ENCODE results near the gene CMTM8. TPM values are rescaled to one million over a fixed set of nuclear protein-coding genes. Genes with fewer than 3 reads are reported as not detected.

CMTM8 gene
- total and polyA plus RNA-seq, 4 donors: 0.63 to 6.8 (median 2.3) TPM

DNA sequence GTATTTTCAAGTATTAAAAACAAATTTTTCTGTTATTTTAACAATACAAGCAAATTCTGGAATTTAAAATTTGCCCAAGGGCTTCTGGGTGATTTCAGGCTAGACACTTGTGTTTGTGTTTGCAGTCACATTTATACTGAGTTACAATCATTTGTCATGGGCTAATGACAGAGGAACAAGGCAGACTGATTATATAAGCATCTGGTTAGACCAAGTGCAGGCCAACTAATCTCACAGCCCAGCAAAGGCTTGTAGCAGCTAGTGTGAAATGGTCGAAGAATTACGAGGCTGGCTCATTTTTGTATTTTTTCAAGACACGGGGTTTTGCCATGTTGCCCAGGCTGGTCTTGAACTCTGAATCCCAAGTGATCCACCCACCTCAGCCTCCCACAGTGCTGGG lies 52.1 kb downstream of the CMTM8 start:
- no peaks in the 10 kb centered on the region for H3K4me1 ChIP-seq (ENCODE audit: control insufficient read depth in 1 of 2, insufficient read depth in 2 of 2, low read length in 2 of 2)
- ATAC-seq (ENCODE audit: low FRiP score) (no peak), DNase-seq (no peak)
- WGBS, 2 donors: 5 to 15% methylated on average over 3 of the region's 3 CpGs
- no peaks in the 10 kb centered on the region for H3K9me3 ChIP-seq (ENCODE audit: control insufficient read depth, low read length)
- H3K4me3 ChIP-seq (ENCODE audit: low read length in 2 of 2): no peak overlapping the region
- H3K36me3 ChIP-seq (ENCODE audit: control insufficient read depth in 1 of 2, insufficient read depth in 2 of 2, low read length in 1 of 2): no peaks in the 10 kb centered on the region
- intact Hi-C loops (cut with DNase I): loop anchor here (10.0 kb wide), 1 partner anchor 104 kb away; the partner anchor contains the start of gene CMTM7 (in 2 of the 2)
- H3K27ac ChIP-seq (ENCODE audit: low read depth in 1 of 2, low read length in 2 of 2): no peak overlapping the region
- H3K27me3 ChIP-seq (ENCODE audit: control insufficient read depth in 1 of 2, insufficient read depth in 2 of 2, low read length in 1 of 2): no peaks in the 10 kb centered on the region

DNA sequence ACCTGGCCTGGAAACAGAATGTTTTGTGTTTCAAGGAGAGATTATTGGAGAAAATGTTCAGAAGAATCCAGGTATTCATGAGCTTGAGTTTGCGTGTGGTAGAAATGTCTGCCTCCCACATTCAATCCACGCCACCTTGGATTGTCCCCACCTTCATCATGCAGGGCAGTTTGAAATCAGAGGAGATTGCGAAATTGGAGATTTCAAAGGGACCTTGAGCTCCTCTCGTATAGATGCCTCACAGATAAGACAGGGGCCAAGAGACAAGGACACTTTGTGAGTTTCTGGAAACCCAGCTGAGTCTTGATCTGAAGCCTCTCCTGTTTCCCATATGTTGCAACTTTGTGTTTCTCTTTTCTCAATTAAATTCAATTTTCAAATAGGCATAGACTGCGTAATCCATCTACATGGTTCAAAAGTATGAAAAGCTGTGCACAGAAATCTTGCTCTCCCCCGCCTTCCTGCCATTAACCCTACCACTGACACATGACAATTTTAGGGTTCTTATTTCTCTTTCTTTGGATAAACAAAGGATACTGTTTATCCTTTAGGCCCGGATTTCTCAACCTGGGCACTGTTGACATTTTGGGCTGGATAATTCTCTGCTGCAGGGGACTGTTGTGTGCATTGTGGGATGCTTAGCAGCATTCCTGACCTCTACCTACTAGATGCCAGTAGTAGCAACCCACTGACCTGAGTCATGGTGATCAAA lies 53.8 kb downstream of the CMTM8 start:
- Histone ChIP-seq H3K4me1 (ENCODE audit: control insufficient read depth in 1 of 2, insufficient read depth in 2 of 2, low read length in 2 of 2) (no peaks in the 10 kb centered on the region), H3K9me3 (ENCODE audit: control insufficient read depth, low read length) (no peaks in the 10 kb centered on the region), H3K36me3 (ENCODE audit: control insufficient read depth in 1 of 2, insufficient read depth in 2 of 2, low read length in 1 of 2) (no peaks in the 10 kb centered on the region), H3K27me3 (ENCODE audit: control insufficient read depth in 1 of 2, insufficient read depth in 2 of 2, low read length in 1 of 2) (no peaks in the 10 kb centered on the region), H3K27ac (ENCODE audit: low read depth in 1 of 2, low read length in 2 of 2) (no peak overlapping the region), H3K4me3 (ENCODE audit: low read length in 2 of 2) (no peak overlapping the region)
- ATAC-seq (ENCODE audit: low FRiP score) (no peak), DNase-seq (no peak)
- WGBS, 2 donors: 87 to 93% methylated on average over 7 of the region's 7 CpGs
- intact Hi-C loops (cut with DNase I): loop anchor here (10.0 kb wide), 1 partner anchor 103 kb away; the partner anchor contains the start of gene CMTM7 (in 2 of the 2)

DNA sequence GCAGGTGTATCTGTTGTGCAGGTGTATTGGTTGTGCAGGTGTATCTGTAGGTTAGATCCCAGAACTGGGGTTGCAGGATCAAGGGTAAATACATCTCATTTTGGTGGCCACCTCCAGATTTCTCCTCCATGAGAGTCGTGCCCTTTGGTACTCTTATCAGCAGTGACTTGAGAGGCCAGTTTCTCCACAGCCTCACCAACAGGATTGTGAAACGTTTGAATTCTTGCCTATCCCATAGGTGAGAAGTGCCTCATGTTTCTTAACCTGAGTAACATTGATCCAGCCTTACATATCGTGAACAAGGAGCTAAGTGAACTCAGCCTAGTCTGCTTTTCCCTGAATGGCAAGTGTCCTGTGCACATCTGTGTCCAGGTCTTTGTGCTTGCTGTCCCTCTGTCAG lies 55.4 kb downstream of the CMTM8 start:
- H3K27me3 ChIP-seq (ENCODE audit: control insufficient read depth in 1 of 2, insufficient read depth in 2 of 2, low read length in 1 of 2): no peaks in the 10 kb centered on the region
- ATAC-seq (ENCODE audit: low FRiP score): no peak
- 85 to 92% methylated on average over 3 of the region's 3 CpGs for WGBS, 2 donors
- no peaks in the 10 kb centered on the region for H3K4me1 ChIP-seq (ENCODE audit: control insufficient read depth in 1 of 2, insufficient read depth in 2 of 2, low read length in 2 of 2)
- H3K27ac ChIP-seq (ENCODE audit: low read depth in 1 of 2, low read length in 2 of 2): no peak overlapping the region
- no peaks in the 10 kb centered on the region for H3K9me3 ChIP-seq (ENCODE audit: control insufficient read depth, low read length)
- DNase-seq: no peak
- H3K4me3 ChIP-seq (ENCODE audit: low read length in 2 of 2): no peak overlapping the region
- intact Hi-C loops (cut with DNase I): loop anchor here (10.0 kb wide), 1 partner anchor 101 kb away; the partner anchor contains the start of gene CMTM7 (in 2 of the 2)
- no peaks in the 10 kb centered on the region for H3K36me3 ChIP-seq (ENCODE audit: control insufficient read depth in 1 of 2, insufficient read depth in 2 of 2, low read length in 1 of 2)

- no peak overlapping the region for H3K4me3 ChIP-seq (ENCODE audit: low read length in 2 of 2)
- H3K27me3 ChIP-seq (ENCODE audit: control insufficient read depth in 1 of 2, insufficient read depth in 2 of 2, low read length in 1 of 2): no peaks in the 10 kb centered on the region
- intact Hi-C loops (cut with DNase I): loop anchor here (2.0 to 10.0 kb wide), 3 partner anchors 98 to 171 kb away; partner anchors contain the start of gene CMTM7 (in 2 of the 2)
- 34 to 37% methylated on average over 8 of the region's 8 CpGs for WGBS, 2 donors
- peak; percentile 87 for ATAC-seq (ENCODE audit: low FRiP score)
- no peaks in the 10 kb centered on the region for H3K4me1 ChIP-seq (ENCODE audit: control insufficient read depth in 1 of 2, insufficient read depth in 2 of 2, low read length in 2 of 2)
- H3K27ac ChIP-seq (ENCODE audit: low read depth in 1 of 2, low read length in 2 of 2): no peak overlapping the region
- no peaks in the 10 kb centered on the region for H3K36me3 ChIP-seq (ENCODE audit: control insufficient read depth in 1 of 2, insufficient read depth in 2 of 2, low read length in 1 of 2)
- H3K9me3 ChIP-seq (ENCODE audit: control insufficient read depth, low read length): no peaks in the 10 kb centered on the region
- DNase-seq: peak; percentile 55 to 81
Measured at GRCh38 chr3:32296251-32297204, 58.0 kb downstream of the CMTM8 start.

- no peak for DNase-seq
- H3K4me1 ChIP-seq (ENCODE audit: control insufficient read depth in 1 of 2, insufficient read depth in 2 of 2, low read length in 2 of 2): no peaks in the 10 kb centered on the region
- H3K27me3 ChIP-seq (ENCODE audit: control insufficient read depth in 1 of 2, insufficient read depth in 2 of 2, low read length in 1 of 2): no peaks in the 10 kb centered on the region
- H3K4me3 ChIP-seq (ENCODE audit: low read length in 2 of 2): no peak overlapping the region
- WGBS, 2 donors: 89 to 95% methylated on average over 5 of the region's 5 CpGs
- no peaks in the 10 kb centered on the region for H3K9me3 ChIP-seq (ENCODE audit: control insufficient read depth, low read length)
- intact Hi-C loops (cut with DNase I): loop anchor here (2.0 to 10.0 kb wide), 3 partner anchors 97 to 170 kb away; partner anchors contain the start of gene CMTM7 (in 2 of the 2)
- H3K27ac ChIP-seq (ENCODE audit: low read depth in 1 of 2, low read length in 2 of 2): no peak overlapping the region
- H3K36me3 ChIP-seq (ENCODE audit: control insufficient read depth in 1 of 2, insufficient read depth in 2 of 2, low read length in 1 of 2): no peaks in the 10 kb centered on the region
- ATAC-seq (ENCODE audit: low FRiP score): no peak
Measured at GRCh38 chr3:32297366-32297765, 58.9 kb downstream of the CMTM8 start.

GRCh38 chr3:32301426-32301825 lies 62.9 kb downstream of the CMTM8 start:
- no peaks in the 10 kb centered on the region for H3K9me3 ChIP-seq (ENCODE audit: control insufficient read depth, low read length)
- no peak overlapping the region for H3K27ac ChIP-seq (ENCODE audit: low read depth in 1 of 2, low read length in 2 of 2)
- no peak for DNase-seq
- ATAC-seq (ENCODE audit: low FRiP score): no peak
- 89 to 94% methylated on average over 2 of the region's 2 CpGs for WGBS, 2 donors
- no peak overlapping the region for H3K4me3 ChIP-seq (ENCODE audit: low read length in 2 of 2)
- no peaks in the 10 kb centered on the region for H3K36me3 ChIP-seq (ENCODE audit: control insufficient read depth in 1 of 2, insufficient read depth in 2 of 2, low read length in 1 of 2)
- intact Hi-C loops (cut with DNase I): no loop called here
- no peaks in the 10 kb centered on the region for H3K4me1 ChIP-seq (ENCODE audit: control insufficient read depth in 1 of 2, insufficient read depth in 2 of 2, low read length in 2 of 2)
- H3K27me3 ChIP-seq (ENCODE audit: control insufficient read depth in 1 of 2, insufficient read depth in 2 of 2, low read length in 1 of 2): no peaks in the 10 kb centered on the region

DNA sequence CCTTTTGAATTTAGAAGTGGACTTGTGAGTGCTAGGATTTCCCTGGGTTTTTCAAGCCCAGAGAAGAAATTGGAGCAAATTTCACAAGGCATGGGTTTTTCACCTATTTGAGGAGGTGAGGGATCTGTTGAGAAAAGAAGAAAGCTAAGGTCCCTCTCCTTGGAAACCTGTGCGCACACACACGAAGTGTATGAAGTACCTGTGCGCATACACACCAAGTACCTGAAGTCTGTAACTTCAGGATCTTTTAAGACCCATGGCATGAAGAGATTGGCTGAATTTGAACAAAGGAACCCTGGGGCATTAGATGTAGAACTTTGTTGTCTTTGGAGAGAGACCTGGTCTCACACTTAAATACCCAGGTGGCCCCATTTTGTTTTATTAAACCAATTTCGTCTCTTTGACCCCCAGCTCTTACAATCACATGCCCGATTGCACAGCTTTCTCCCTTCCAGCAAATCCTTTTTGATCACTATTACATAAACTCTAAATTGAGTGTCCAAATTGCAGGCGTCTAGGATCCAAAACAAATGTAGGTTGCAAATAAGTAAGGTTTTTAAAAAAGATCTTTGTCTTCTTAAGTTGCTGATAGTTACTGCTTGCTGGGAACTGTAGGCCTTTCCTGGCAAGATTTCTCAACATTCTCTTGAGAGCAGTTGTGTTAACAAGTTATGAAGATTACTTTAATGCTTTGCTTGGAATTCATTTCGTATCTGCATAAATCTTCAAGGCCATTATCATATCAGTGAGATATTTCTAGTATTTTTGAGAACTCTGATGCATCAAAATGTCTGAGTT lies 64.3 kb downstream of the CMTM8 start:
- H3K27me3 ChIP-seq (ENCODE audit: control insufficient read depth in 1 of 2, insufficient read depth in 2 of 2, low read length in 1 of 2): no peaks in the 10 kb centered on the region
- no peaks in the 10 kb centered on the region for H3K36me3 ChIP-seq (ENCODE audit: control insufficient read depth in 1 of 2, insufficient read depth in 2 of 2, low read length in 1 of 2)
- ATAC-seq (ENCODE audit: low FRiP score) (peak; percentile 36), DNase-seq (no peak)
- no peaks in the 10 kb centered on the region for H3K9me3 ChIP-seq (ENCODE audit: control insufficient read depth, low read length)
- no peak overlapping the region for H3K27ac ChIP-seq (ENCODE audit: low read depth in 1 of 2, low read length in 2 of 2)
- no peak overlapping the region for H3K4me3 ChIP-seq (ENCODE audit: low read length in 2 of 2)
- no peaks in the 10 kb centered on the region for H3K4me1 ChIP-seq (ENCODE audit: control insufficient read depth in 1 of 2, insufficient read depth in 2 of 2, low read length in 2 of 2)
- 69 to 86% methylated on average over 7 of the region's 7 CpGs for WGBS, 2 donors
- intact Hi-C loops (cut with DNase I): no loop called here

GRCh38 chr3:32303399-32303747 lies 64.9 kb downstream of the CMTM8 start:
- 55 to 86% methylated on average over 6 of the region's 6 CpGs for WGBS, 2 donors
- H3K27ac ChIP-seq (ENCODE audit: low read depth in 1 of 2, low read length in 2 of 2): no peak overlapping the region
- H3K4me3 ChIP-seq (ENCODE audit: low read length in 2 of 2): no peak overlapping the region
- no peaks in the 10 kb centered on the region for H3K9me3 ChIP-seq (ENCODE audit: control insufficient read depth, low read length)
- no peaks in the 10 kb centered on the region for H3K27me3 ChIP-seq (ENCODE audit: control insufficient read depth in 1 of 2, insufficient read depth in 2 of 2, low read length in 1 of 2)
- no peak for ATAC-seq (ENCODE audit: low FRiP score)
- H3K4me1 ChIP-seq (ENCODE audit: control insufficient read depth in 1 of 2, insufficient read depth in 2 of 2, low read length in 2 of 2): no peaks in the 10 kb centered on the region
- no peaks in the 10 kb centered on the region for H3K36me3 ChIP-seq (ENCODE audit: control insufficient read depth in 1 of 2, insufficient read depth in 2 of 2, low read length in 1 of 2)
- no peak for DNase-seq
- intact Hi-C loops (cut with DNase I): no loop called here

Data from aorta (tissue), 5 donors.